GM18867 (cell line): ENCODE results near the gene PROSER1.
"Not testable (repeated sequence)": the region's sequence is repeated elsewhere in the genome, so short reads cannot be mapped to it uniquely, and the experiment has no call there.

ENCODE experiments used
- ATAC-seq: cut with Tn5 transposase; IDR thresholded peaks from one replicate; pipeline ENCODE4 v1.9.1; 2021; ENCODE audit warnings: mild to moderate bottlenecking, moderate library complexity; ENCODE audit not compliant: unreplicated experiment

The PROSER1 gene

GRCh38 chr13:39032150-39032549 lies 5.7 kb downstream of the PROSER1 start:
- no peak for ATAC-seq

GRCh38 chr13:39025433-39025839 lies 12.5 kb downstream of the PROSER1 start:
- ATAC-seq, result no peak

- no peak for ATAC-seq
These were observed 14.1 kb downstream of the PROSER1 start for GRCh38 chr13:39023761-39024160.

DNA sequence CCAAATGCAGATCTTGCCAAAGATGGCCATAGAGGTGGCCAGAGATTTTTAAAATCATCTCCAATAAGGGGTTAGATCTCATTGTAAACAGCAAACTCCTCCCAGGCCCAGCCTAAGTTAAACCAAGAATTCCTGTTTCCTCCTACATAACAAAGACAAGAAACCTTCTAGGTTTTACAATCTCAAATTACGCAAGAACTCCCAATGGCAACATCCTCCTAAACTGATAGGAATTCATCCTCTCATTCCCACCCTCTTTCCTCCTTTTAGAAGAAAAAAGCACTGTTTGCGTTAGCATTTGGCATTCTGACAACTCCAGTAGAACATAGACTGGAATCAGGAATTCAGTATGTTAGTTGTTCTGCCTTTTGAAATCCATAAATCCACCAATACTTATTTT lies 14.6 kb downstream of the PROSER1 start:
- no peak for ATAC-seq

- ATAC-seq, result no peak
These were observed 16.9 kb downstream of the PROSER1 start for GRCh38 chr13:39020853-39021462.

DNA sequence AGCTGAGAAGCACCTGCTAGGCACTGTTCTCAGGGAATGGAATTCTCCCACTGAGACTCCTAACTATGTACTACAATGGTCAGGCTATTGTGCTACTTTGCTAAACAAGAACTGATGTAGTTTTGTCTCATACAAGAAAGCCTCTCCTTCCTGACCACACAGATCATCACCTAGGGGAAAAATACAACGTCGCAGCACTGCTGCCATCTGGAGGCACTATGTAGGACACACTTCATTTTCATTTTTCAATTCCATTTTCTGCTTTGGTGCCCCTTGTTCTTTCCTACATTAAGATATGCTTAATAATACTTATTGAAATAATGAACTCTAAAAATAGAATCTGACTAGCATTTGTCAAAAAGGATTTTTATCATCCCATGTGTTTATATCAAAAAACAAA lies 21.1 kb downstream of the PROSER1 start:
- peak; percentile 75 for ATAC-seq

DNA sequence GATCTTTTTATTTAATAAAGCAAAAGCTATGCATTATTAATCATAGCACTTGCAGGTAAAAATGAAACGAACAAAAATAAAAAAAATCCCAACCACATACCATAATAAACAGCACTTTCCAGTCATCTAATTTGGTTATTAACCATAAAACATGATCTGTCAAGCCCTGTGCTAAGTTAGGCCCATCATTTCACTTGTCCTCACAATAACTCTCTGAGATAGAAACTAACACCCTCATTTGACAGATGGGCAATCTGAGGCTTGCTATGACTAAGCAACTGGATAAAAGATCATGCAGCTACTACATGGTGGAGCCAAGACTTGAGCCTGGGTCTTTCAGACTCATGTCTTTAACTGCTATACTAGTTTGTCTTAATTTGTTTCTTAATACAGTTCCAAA lies 21.8 kb downstream of the PROSER1 start:
- peak; percentile 97 for ATAC-seq

DNA sequence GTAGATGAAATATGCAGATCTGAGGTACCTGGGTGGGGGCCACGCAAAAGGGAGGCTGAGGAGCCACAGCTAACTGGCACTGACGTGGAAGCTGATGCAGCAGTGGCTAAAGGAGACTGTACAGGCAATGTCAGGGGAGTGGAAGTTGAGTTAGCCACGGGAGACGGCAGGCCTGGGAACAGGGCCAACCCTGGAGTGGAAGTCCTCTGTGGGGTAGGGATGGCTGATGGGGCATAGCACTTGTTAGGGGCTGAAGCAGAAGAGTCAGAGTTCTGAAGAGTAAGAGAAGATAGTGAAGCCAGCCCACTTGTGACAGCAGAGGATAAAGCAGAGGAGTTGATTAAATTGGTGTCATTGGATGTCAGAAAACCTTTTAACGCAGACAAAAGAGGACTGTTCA lies 24.4 kb downstream of the PROSER1 start:
- no peak for ATAC-seq

- no peak for ATAC-seq
These were observed 25.3 kb downstream of the PROSER1 start for GRCh38 chr13:39012608-39013007.

GRCh38 chr13:39006371-39007111 lies 31.3 kb downstream of the PROSER1 start:
- ATAC-seq, result not testable (repeated sequence)

DNA sequence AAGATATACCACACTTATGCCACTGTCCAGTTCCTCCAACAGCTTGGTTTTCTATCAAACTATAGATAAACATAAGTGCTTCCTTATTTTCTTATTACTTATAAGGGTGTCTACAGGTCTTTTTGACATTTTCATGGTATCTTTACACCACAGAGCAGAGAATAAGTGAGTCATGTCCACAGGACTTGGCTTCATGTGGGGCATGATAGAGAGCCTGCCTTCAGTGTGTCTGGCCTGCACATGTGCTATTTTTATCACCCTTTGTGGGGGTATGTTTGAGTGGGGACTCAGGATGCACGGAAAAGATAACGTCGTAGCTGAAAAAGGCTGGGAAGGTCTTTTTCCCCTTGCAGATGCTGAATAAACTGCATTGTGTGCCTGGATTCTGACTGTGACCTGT lies 39.1 kb downstream of the PROSER1 start:
- ATAC-seq, result no peak

DNA sequence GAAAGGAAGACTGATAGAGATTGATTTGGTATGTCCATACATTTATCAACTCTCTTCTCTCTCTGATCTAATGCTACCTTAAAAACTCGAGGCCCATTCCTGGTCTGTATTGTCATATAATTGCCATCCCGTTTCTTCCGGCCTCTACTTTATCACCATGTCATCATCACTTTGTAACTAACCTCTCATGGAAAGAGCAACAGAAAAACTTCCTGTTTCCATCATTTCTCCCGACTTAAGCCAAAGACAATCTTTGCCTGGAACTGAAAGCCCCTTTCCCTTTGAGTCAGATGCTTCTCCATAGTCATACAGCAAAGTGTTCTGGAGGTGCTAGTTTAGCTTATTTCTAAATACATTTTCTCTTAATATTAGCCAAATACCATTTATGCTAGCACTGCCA lies 44.5 kb downstream of the PROSER1 start:
- no peak for ATAC-seq

GRCh38 chr13:38990693-38991092 lies 47.2 kb downstream of the PROSER1 start, which contains the start of gene STOML3:
Gene STOML3 (minus strand): TSS chr13:38990831. CDS start chr13:38990721, 110 bp downstream.
- no peak for ATAC-seq

- no peak for ATAC-seq
These were observed 56.8 kb downstream of the PROSER1 start for GRCh38 chr13:38981096-38981495.

- ATAC-seq, result no peak
These were observed 57.2 kb downstream of the PROSER1 start for GRCh38 chr13:38980750-38981078.

- no peak for ATAC-seq
These were observed 57.8 kb downstream of the PROSER1 start for GRCh38 chr13:38979891-38980749.

DNA sequence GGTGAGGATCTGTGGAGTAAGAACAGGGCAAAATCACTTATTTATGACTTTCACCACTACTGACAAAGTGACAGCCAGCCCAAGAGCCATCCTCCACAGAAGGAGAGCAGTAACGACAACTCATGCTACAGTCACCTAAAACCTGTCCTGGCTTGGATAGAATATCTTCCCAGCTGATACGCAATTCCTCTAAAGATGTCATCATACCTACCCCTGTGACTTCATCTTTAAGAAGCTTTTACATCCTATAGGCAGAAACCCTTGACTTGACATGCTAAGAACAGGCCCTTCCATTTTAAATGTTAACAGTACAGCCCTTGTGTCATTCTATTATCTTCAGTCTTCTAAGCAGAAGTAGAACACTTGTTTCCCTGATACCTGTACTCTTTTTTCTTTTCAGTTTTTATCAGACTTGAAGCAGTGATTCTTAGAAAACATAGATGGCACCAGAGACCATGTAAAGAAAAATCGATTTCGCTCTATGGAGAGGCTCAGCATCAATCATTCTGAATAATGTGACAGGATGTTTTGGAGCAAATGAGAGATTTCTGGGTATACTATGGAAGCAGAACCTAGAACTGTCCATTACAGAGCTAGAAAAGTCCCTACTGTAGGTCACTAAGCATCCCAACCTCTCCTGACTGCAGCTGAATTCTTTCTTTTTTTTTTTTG lies 67.4 kb downstream of the PROSER1 start:
- ATAC-seq, result no peak

GRCh38 chr13:38969187-38969586 lies 68.7 kb downstream of the PROSER1 start:
- ATAC-seq, result no peak

- no peak for ATAC-seq
These were observed 70.4 kb downstream of the PROSER1 start for GRCh38 chr13:38967446-38967845.

DNA sequence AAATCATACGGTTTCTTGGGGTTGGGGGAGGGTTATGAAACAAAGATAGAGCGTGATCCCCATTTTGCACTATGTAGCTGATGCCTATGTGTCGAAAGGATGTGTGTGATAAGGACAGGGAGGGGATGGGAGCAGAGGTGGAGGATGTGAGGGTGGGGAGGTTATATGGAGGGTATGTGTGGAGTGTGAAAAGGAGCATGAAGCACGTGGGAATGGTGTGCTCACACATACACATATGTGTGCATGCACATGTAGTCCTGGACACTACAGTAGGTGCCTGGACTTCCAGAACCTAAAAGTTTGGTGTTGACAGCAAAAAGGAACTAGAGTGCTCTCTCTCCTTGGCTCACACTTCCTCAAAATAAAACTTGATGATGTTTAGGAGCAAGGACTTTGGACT lies 72.6 kb downstream of the PROSER1 start:
- no peak for ATAC-seq

DNA sequence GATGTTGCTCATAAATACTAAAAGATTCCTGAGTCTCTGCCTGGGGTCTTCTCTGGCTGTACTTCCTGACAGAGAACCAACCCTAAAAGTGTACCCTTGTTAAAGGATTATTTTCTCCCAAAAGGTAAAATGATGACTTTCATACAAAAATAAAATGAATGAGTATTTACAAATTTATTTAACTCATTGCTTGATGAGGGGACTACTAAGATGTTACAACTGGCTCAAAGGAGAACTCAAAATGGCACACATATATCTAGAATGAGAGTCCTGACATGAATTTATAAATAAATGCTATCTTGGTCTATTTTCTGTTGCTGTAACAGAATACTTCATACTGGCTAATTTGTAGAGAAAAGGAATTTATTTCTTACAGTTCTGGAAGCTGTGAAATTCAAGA lies 77.7 kb downstream of the PROSER1 start:
- no peak for ATAC-seq
